BJ (cell line): ENCODE data around the gene TYROBP. TPM values are rescaled to one million over a fixed set of nuclear protein-coding genes. Genes with fewer than 3 reads are reported as not detected.

Experiments
- CTCF ChIA-PET: fragments of 350-600 bp; formaldehyde crosslinking; extraction: SDS; loops from one replicate; lab custom pipeline; 2021; ENCODE audit warnings: antibody characterized with exemption, inconsistent platforms; lab: Yijun Ruan, JAX
- POLR2A ChIA-PET: fragments of 300-600 bp; sonication (Branson Sonifier 250); formaldehyde crosslinking; extraction: SDS; loops from one replicate; lab custom pipeline; 2021; ENCODE audit warnings: antibody characterized with exemption; lab: Charles Lee
- DNase-seq: peaks from one replicate; pipeline ENCODE4 v3.0.0-alpha.2; 2011; ENCODE audit warnings: low read depth
- H3K27me3 ChIP-seq: 2 replicates; pipeline ENCODE4 v1.6.0; 2011; ENCODE audit warnings: low read length; ENCODE audit not compliant: control insufficient read depth, insufficient read depth
- H3K36me3 ChIP-seq: 2 replicates; pipeline ENCODE4 v1.5.1; 2011; ENCODE audit warnings: low read length; ENCODE audit not compliant: control insufficient read depth, insufficient read depth
- H3K4me3 ChIP-seq: 2 replicates; pipeline ENCODE4 v1.5.1; 2011; ENCODE audit warnings: low read depth, mild to moderate bottlenecking, control low read depth, low read length
- CTCF ChIP-seq: IDR thresholded peaks from 2 replicates; pipeline ENCODE4 v1.5.1; 2011; ENCODE audit warnings: low read depth, mild to moderate bottlenecking, control low read depth, inconsistent platforms, low read length, moderate library complexity; ENCODE audit not compliant: insufficient read depth
- polyA plus RNA-seq: library from polyadenylated mRNA; depleted of rRNA; stranded (reverse); fragments of >200 nt; gene quantifications from 2 replicates; pipeline ENCODE4 v1.2.3, GENCODE V29; 2011

TYROBP gene
- polyA plus RNA-seq, 1 experiment, result not detected

DNA sequence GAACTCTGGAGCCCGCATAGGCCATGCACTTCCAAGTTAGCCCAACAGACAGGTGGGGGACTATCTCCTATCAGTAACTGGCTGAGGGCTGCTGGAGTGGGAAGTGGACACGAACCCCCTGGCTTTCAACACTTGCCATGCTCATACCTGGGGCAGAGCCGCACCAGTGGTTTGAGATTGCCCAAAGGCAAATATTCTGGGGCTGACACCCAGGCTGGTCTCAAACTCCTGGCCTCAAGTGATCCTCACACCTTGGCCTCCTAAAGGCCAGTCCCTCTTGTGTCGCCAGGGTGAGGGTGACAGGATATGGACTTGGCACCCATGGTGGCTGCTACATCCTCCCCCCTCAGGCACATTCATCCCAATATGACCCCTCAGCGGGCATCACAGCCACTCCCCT is 20.9 kb downstream of the TYROBP start:
- CTCF ChIA-PET, result interaction anchor here (0.8 to 1.6 kb wide), 2 partner anchors 17 to 44 kb away, joined by 3 to 5 read pairs; no protein-coding TSS in a partner anchor
- DNase-seq, result no peak
- H3K27me3 ChIP-seq, result no peaks in the 10 kb centered on the region
- no peak overlapping the region for H3K4me3 ChIP-seq
- TF ChIP-seq CTCF, result no peak
- peaks cover 23% of the 10 kb centered on the region for H3K36me3 ChIP-seq
- POLR2A ChIA-PET, result no interaction called here

- Histone ChIP-seq H3K36me3 (peaks cover 21% of the 10 kb centered on the region), H3K27me3 (no peaks in the 10 kb centered on the region), H3K4me3 (no peak overlapping the region)
- no peak for DNase-seq
- TF ChIP-seq CTCF, result no peak
- CTCF ChIA-PET, result interaction anchor here (1.1 kb wide), 1 partner anchor 45 kb away, joined by 3 read pairs; no protein-coding TSS in a partner anchor
- POLR2A ChIA-PET, result no interaction called here
Observed at GRCh38 chr19:35885904-35886303, 22.2 kb downstream of the TYROBP start.

- TF ChIP-seq CTCF, result no peak
- ChIA-PET POLR2A (no interaction called here), CTCF (interaction anchor here (1.1 kb wide), 1 partner anchor 46 kb away, joined by 3 read pairs; no protein-coding TSS in a partner anchor)
- Histone ChIP-seq H3K36me3 (peaks cover 18% of the 10 kb centered on the region), H3K27me3 (no peaks in the 10 kb centered on the region), H3K4me3 (no peak overlapping the region)
- no peak for DNase-seq
Observed at GRCh38 chr19:35885225-35885738, 22.8 kb downstream of the TYROBP start.

- TF ChIP-seq CTCF, result no peak
- ChIA-PET POLR2A (interaction anchor here (0.6 kb wide), 1 partner anchor 47 kb away, joined by 3 read pairs; no protein-coding TSS in a partner anchor), CTCF (interaction anchor here (1.5 to 6.8 kb wide), 2 partner anchors 17 to 49 kb away, joined by 5 to 82 read pairs; partner anchors contain the start of gene NFKBID)
- no peak for DNase-seq
- Histone ChIP-seq H3K36me3 (peaks cover 7% of the 10 kb centered on the region), H3K4me3 (no peak overlapping the region), H3K27me3 (no peaks in the 10 kb centered on the region)
Observed at GRCh38 chr19:35883882-35884281, 24.2 kb downstream of the TYROBP start.

GRCh38 chr19:35882114-35882832 is 25.8 kb downstream of the TYROBP start:
- Histone ChIP-seq H3K36me3 (no peaks in the 10 kb centered on the region), H3K27me3 (no peaks in the 10 kb centered on the region), H3K4me3 (no peak overlapping the region)
- TF ChIP-seq CTCF, result peak; percentile 49
- ChIA-PET POLR2A (no interaction called here), CTCF (interaction anchor here (0.7 to 6.8 kb wide), 11 partner anchors 8 to 134 kb away, joined by 3 to 82 read pairs (median 4); partner anchors contain the start of genes ALKBH6, LIN37 and NFKBID)
- no peak for DNase-seq
